Left lung (tissue), 10 donors: ENCODE data around the gene APOB. TPM values are rescaled to one million over a fixed set of nuclear protein-coding genes. Genes with fewer than 3 reads are reported as not detected.

Source experiments
- ATAC-seq: fragments of 200-7000 bp; cut with Tn5 transposase; one replicate; pipeline ENCODE4 v1.9.1; 2020; ENCODE audit warnings: moderate library complexity
- DNase-seq, 4 donors: peaks; one replicate each; pipeline ENCODE4 v3.0.0-alpha.2; 2013 to 2020
- H3K27ac ChIP-seq, 2 donors: fragments of 200-600 bp; sonication (generic) in 1 of 2; one replicate each; pipeline versions ENCODE4 v1.5.0 to v1.8.0; 2020 to 2021
- H3K27me3 ChIP-seq, 2 donors: fragments of 200-600 bp; sonication (generic) in 1 of 2; one replicate each; pipeline versions ENCODE4 v1.5.0 to v1.8.0; 2020 to 2021
- H3K36me3 ChIP-seq, 2 donors: fragments of 200-600 bp; sonication (generic) in 1 of 2; one replicate each; pipeline versions ENCODE4 v1.5.0 to v1.8.0; 2020 to 2021
- H3K4me1 ChIP-seq, 2 donors: fragments of 200-600 bp; one replicate each; pipeline ENCODE4 v1.8.0; 2021
- H3K4me3 ChIP-seq, 2 donors: fragments of 200-600 bp; sonication (generic) in 1 of 2; one replicate each; pipeline versions ENCODE4 v1.5.0 to v1.8.0; 2020 to 2021; ENCODE audit warnings: mild to moderate bottlenecking in 1 of 2
- H3K9me3 ChIP-seq, 2 donors: fragments of 200-600 bp; sonication (generic) in 1 of 2; one replicate each; pipeline versions ENCODE4 v1.5.0 to v1.8.0; 2020 to 2021
- CTCF ChIP-seq, 2 donors: fragments of 200-600 bp; sonication (generic) in 1 of 2; IDR thresholded peaks; one replicate each; pipeline versions ENCODE4 v1.5.0 to v1.8.0; 2021; ENCODE audit warnings: antibody characterized with exemption in 2 of 2
- intact Hi-C, 2 donors: fragments of 100-400 bp; cut with DNase I; formaldehyde crosslinking; loops; one replicate each; pipeline versions ENCODE4 v1.11.2 to v1.14.2; 2022
- polyA plus RNA-seq, 6 donors: library from polyadenylated mRNA; unstranded; fragments of 120-200 nt; gene quantifications; one replicate each; pipeline ENCODE4 v1.2.1, GENCODE V29; 2013; ENCODE audit not compliant: insufficient read length in 6 of 6
- total RNA-seq, 2 donors: library from RNA; stranded (reverse); fragmentation: NEBNext Ultra II Directional; extraction: Animal tissue kit (Norgen Biotek cat#: 25700); gene quantifications; one replicate each; pipeline ENCODE4 v1.2.1, GENCODE V29; 2021
- donor health status: DM: no; HTN: yes; CAD: no.
- donor health status: DM: no; HTN: no; CAD: no.

APOB gene
- total and polyA plus RNA-seq, 8 donors: 0.01 to 1.5 (median 0.14) TPM

DNA sequence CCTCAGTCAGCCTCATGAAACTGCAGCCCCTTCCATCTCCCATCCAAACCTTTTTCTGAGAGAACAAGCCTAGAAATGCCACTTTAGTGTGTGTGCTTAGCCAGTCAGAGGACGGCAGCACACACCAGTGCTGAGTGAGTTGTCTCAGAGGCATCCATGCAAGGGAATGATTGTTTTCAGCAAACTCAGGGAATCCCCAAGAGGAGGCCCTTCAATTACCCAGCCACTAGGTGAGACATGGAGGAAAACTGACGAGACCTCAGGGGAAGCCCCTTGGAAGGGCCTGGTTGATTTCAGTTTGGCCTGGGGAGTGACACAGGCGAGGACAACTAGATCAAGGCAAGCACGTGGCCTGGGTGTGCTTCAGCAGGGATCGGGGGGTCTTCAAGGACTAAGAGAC lies 49.7 kb downstream of the APOB start:
- TF ChIP-seq CTCF (IDR thresholded peaks at IDR 0.05): no peak
- H3K36me3 ChIP-seq: no peaks in the 10 kb centered on the region
- no peak for ATAC-seq
- intact Hi-C loops: no loop called here
- no peaks in the 10 kb centered on the region for H3K27me3 ChIP-seq
- H3K9me3 ChIP-seq: no peaks in the 10 kb centered on the region
- no peak for DNase-seq
- no peak overlapping the region for H3K27ac ChIP-seq
- H3K4me1 ChIP-seq: no peaks in the 10 kb centered on the region
- no peak overlapping the region for H3K4me3 ChIP-seq

GRCh38 chr2:20992201-20992711 lies 51.6 kb downstream of the APOB start:
- Histone ChIP-seq H3K27me3 (no peaks in the 10 kb centered on the region), H3K4me3 (no peak overlapping the region), H3K36me3 (no peaks in the 10 kb centered on the region), H3K4me1 (no peaks in the 10 kb centered on the region), H3K27ac (no peak overlapping the region), H3K9me3 (no peaks in the 10 kb centered on the region)
- TF ChIP-seq CTCF (IDR thresholded peaks at IDR 0.05): no peak
- ATAC-seq (peak; percentile 73), DNase-seq (no peak)
- intact Hi-C loops: no loop called here

- no peak for ATAC-seq
- H3K36me3 ChIP-seq: no peaks in the 10 kb centered on the region
- intact Hi-C loops: no loop called here
- no peaks in the 10 kb centered on the region for H3K4me1 ChIP-seq
- no peaks in the 10 kb centered on the region for H3K27me3 ChIP-seq
- H3K9me3 ChIP-seq: no peaks in the 10 kb centered on the region
- no peak for DNase-seq
- TF ChIP-seq CTCF (IDR thresholded peaks at IDR 0.05): no peak
- H3K4me3 ChIP-seq: no peak overlapping the region
- no peak overlapping the region for H3K27ac ChIP-seq
Measured at GRCh38 chr2:20990442-20991430, 53.1 kb downstream of the APOB start.

DNA sequence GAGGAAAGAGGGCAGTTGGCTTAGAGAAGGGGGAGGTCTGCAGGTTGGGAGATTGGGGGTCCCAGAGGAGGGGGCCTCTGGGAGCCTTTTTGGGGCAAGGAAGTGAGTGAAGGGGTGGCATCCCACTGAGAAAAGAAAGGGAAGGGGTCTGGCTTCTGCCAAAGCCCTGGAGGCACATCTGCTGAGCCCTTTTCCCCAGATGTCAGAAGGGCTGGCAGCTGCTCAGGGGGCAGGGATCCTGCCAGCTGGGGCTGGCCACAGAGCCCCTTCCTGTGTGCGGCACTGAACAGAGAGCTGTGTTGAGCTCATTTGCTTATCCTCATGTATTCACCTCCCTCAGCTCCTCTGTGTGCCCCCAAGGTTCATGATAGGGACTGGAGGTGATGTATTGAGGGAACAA lies 54.5 kb downstream of the APOB start:
- H3K36me3 ChIP-seq: no peaks in the 10 kb centered on the region
- no peak overlapping the region for H3K4me3 ChIP-seq
- no peaks in the 10 kb centered on the region for H3K9me3 ChIP-seq
- no peak for TF ChIP-seq CTCF (IDR thresholded peaks at IDR 0.05)
- H3K27me3 ChIP-seq: no peaks in the 10 kb centered on the region
- no peak for DNase-seq
- no peak for ATAC-seq
- intact Hi-C loops: no loop called here
- H3K27ac ChIP-seq: no peak overlapping the region
- no peaks in the 10 kb centered on the region for H3K4me1 ChIP-seq

DNA sequence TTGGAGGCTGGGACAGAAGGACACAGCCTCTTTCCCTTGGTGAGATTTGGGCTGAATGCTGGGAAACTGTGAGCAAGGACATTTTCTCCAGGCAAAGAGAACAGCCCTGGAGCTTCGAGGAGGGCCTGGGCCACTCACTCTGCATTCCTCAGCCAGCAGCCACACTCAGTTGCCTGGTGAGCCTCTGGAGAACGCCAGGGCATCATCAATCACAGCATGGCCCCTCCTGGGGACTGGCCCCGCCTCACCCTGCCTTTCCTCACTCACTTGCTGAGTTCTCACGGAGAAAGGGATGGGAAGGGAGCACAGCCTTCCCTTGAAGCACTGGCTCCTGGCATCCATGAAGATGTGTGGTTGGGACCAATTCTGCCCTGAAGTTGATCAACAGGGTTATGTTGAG lies 55.0 kb downstream of the APOB start:
- Histone ChIP-seq H3K36me3 (no peaks in the 10 kb centered on the region), H3K27me3 (no peaks in the 10 kb centered on the region), H3K4me1 (no peaks in the 10 kb centered on the region), H3K27ac (no peak overlapping the region), H3K4me3 (no peak overlapping the region), H3K9me3 (no peaks in the 10 kb centered on the region)
- TF ChIP-seq CTCF (IDR thresholded peaks at IDR 0.05): no peak
- ATAC-seq: no peak
- intact Hi-C loops: no loop called here
- no peak for DNase-seq
